HUES64 (cell line): Measurements from ENCODE around the gene PAPSS1.
A peak's percentile ranks its signal among the peaks of the same experiment; 100 is the strongest.
"Not testable (repeated sequence)": the region's sequence is repeated elsewhere in the genome, so short reads cannot be mapped to it uniquely, and the experiment has no call there.

Experiments used
- H3K27ac ChIP-seq: 2 replicates; pipeline ENCODE4 v1.7.0; 2013; ENCODE audit warnings: low read depth, low read length, inconsistent platforms
- H3K27me3 ChIP-seq: 2 replicates; pipeline ENCODE4 v1.6.1; 2013; ENCODE audit warnings: mild to moderate bottlenecking, low read length; ENCODE audit not compliant: insufficient read depth
- H3K36me3 ChIP-seq: 2 replicates; pipeline ENCODE4 v1.6.1; 2013; ENCODE audit warnings: mild to moderate bottlenecking, low read length; ENCODE audit not compliant: insufficient read depth
- H3K4me1 ChIP-seq: 2 replicates; pipeline ENCODE4 v1.6.1; 2013; ENCODE audit warnings: mild to moderate bottlenecking, low read length, moderate library complexity; ENCODE audit not compliant: insufficient read depth
- H3K4me3 ChIP-seq: 2 replicates; pipeline ENCODE4 v1.5.1; 2013; ENCODE audit warnings: mild to moderate bottlenecking, low read length, moderate library complexity
- H3K9ac ChIP-seq: 2 replicates; pipeline ENCODE4 v1.6.1; 2013; ENCODE audit warnings: mild to moderate bottlenecking, low read depth, low read length
- H3K9me3 ChIP-seq: 2 replicates; pipeline ENCODE4 v1.6.1; 2013; ENCODE audit warnings: low read depth, low read length; ENCODE audit not compliant: insufficient read depth
- WGBS: fragments of 150-250, 120-280 bp; methylation state at CpG from one replicate; pipeline ENCODE4 v1.1.7; 2013; ENCODE audit warnings: missing lambda C conversion rate; 5-methylcytosine and 5-hydroxymethylcytosine counted together

Gene PAPSS1

DNA sequence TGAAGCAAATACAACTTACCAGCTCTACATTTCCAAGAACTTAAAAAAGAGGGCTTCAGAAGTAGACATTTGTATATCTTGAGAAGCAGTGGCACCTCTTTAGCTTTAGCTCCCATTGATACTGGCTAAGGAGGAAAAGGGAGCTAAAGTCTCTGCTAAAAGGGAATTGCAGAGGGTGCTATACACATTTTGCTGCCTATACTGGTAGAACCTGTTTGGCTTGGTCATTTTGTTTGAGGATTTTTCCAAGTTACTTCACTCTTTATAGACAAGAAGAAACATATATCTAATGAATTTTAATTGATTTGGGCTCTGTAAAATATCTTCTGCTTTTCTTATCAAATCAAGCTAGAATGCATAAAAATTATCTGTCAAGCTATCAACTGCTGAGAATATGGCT lies 11.8 kb downstream of the PAPSS1 start:
- no peak overlapping the region for H3K4me3 ChIP-seq
- H3K9ac ChIP-seq, result no peak overlapping the region
- H3K36me3 ChIP-seq, result peaks cover 5% of the 10 kb centered on the region; the same call in 1 of the 2 replicates
- H3K27me3 ChIP-seq, result no peaks in the 10 kb centered on the region
- peaks cover 25% of the 10 kb centered on the region for H3K9me3 ChIP-seq
- peaks cover 12% of the 10 kb centered on the region for H3K4me1 ChIP-seq
- no peak overlapping the region for H3K27ac ChIP-seq

DNA sequence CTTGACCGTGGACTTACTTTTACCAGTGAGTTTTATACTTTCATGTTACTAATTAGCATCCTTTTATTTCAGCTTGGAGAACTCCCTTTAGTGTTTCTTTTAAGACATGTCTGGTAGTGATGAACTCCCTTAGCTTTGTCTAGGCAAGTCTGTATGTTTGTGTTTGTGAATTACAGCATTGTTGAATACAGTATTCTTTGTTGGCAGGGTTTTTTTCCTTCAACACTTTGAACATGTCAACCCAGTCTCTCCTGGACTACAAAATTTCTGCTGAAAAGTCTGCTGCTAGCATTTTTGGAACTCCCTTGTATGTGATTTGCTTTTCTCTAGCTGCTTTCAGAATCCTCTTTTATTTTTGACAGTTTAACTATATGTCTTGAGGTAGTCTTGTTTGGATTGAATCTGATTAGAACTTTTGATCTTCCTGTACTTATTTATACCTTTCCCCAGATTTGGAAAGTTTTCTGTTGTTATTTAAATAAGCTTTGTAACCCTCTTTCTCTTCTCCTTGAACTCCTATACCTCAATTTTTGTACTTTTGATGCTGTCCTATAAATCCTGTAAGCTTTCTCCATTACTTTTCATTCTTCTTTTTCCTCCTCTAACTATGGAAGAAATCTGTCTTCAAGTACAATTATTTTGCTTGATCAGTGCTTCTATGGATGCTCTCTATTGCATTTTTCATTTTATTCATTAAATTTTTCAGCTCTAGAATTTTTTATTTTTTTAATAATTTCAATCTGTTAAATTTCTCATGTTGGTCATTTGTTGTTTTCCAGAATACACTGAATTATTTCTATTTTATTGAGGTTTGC lies 14.1 kb downstream of the PAPSS1 start:
- H3K4me3 ChIP-seq, result no peak overlapping the region
- H3K27ac ChIP-seq, result no peak overlapping the region
- peaks cover 8% of the 10 kb centered on the region for H3K36me3 ChIP-seq
- WGBS, result no CpG with 5 or more reads among the region's 1 CpG
- H3K9me3 ChIP-seq, result peaks cover 25% of the 10 kb centered on the region
- H3K9ac ChIP-seq, result no peak overlapping the region
- peaks cover 12% of the 10 kb centered on the region for H3K4me1 ChIP-seq
- no peaks in the 10 kb centered on the region for H3K27me3 ChIP-seq

GRCh38 chr4:107701565-107701964 lies 18.5 kb downstream of the PAPSS1 start:
- WGBS, result 90% methylated on average over 1 of the region's 1 CpG

GRCh38 chr4:107699466-107700206 lies 20.4 kb downstream of the PAPSS1 start:
- H3K36me3 ChIP-seq, result peaks cover 31% of the 10 kb centered on the region

More at GRCh38 chr4:107701565-107701964, 18.5 kb downstream of the PAPSS1 start:
- H3K9me3 ChIP-seq, result peaks cover 16% of the 10 kb centered on the region
- H3K36me3 ChIP-seq, result peaks cover 30% of the 10 kb centered on the region
- H3K4me3 ChIP-seq, result no peak overlapping the region
- H3K27ac ChIP-seq, result no peak overlapping the region
- H3K27me3 ChIP-seq, result no peaks in the 10 kb centered on the region
- no peak overlapping the region for H3K9ac ChIP-seq
- no peaks in the 10 kb centered on the region; the same call in 1 of the 2 replicates for H3K4me1 ChIP-seq

DNA sequence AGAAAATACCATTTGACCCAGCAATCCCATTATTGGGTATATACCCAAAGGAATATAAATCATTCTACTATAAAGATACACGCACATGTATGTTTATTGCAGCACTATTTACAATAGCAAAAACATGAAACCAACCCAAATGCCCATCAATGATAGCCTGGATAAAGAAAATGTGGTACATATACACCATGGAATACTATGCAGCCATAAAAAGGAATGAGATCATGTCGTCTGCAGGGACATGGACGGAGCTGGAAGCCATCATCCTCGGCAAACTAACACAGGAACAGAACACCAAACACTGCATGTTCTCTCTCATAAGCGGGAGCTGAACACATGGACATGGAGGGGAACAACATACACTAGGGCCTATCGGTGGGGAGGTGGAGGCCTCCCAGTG lies 23.8 kb downstream of the PAPSS1 start:
- not testable (repeated sequence) for H3K4me3 ChIP-seq, H3K9me3 ChIP-seq, H3K27ac ChIP-seq, H3K27me3 ChIP-seq, H3K9ac ChIP-seq, H3K4me1 ChIP-seq
- H3K36me3 ChIP-seq, result peaks cover 55% of the 10 kb centered on the region
- whole genome bisulfite sequencing, result 98% methylated on average over 6 of the region's 6 CpGs

More at GRCh38 chr4:107699466-107700206, 20.4 kb downstream of the PAPSS1 start:
- H3K9ac ChIP-seq, result no peak overlapping the region
- WGBS, result 70% methylated on average over 1 of the region's 2 CpGs
- no peak overlapping the region for H3K27ac ChIP-seq
- no peaks in the 10 kb centered on the region for H3K27me3 ChIP-seq
- H3K4me1 ChIP-seq, result no peaks in the 10 kb centered on the region; the same call in 1 of the 2 replicates
- H3K9me3 ChIP-seq, result no peaks in the 10 kb centered on the region
- no peak overlapping the region for H3K4me3 ChIP-seq

DNA sequence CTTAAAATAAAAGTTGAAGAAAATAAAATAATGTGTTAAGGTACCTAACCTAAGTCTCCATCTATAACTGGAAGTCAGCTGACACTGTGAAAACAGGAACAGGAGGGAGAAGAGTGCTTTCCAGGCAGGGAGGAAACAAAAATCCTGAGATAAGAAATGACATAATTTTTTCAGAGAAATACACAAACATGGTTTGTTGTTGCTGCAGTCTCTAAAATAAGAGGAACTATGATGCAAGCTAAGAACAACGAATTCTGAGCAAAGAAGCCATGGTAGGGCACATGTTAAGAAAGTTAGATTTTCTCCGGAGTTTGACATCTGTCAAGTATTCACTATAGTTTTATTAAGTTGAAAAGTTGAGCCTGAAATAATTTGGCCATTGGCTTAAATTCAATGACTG lies 26.9 kb downstream of the PAPSS1 start:
- Histone ChIP-seq H3K27me3 (no peaks in the 10 kb centered on the region), H3K9ac (no peak overlapping the region), H3K27ac (no peak overlapping the region), H3K4me1 (peaks cover 2% of the 10 kb centered on the region; the same call in 1 of the 2 replicates), H3K9me3 (no peaks in the 10 kb centered on the region), H3K36me3 (peaks cover 46% of the 10 kb centered on the region), H3K4me3 (no peak overlapping the region)
- WGBS, result 93% methylated on average over 2 of the region's 2 CpGs

DNA sequence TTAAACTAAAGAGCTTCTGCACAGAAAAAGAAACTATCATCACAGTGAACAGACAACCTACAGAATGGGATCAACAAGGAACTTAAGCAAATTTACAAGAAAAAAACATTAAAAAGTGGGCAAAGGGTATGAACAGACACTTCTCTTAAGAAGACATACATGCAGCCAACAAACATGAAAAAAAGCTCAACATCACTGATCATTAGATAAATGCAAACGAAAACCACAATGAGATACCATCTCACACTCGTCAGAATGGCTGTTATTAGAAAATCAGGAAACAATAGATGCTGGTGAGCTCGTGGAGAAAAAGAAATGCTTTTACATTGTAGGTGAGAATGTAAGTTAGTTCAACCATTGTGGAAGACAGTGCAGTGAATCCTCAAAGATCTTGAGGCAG lies 27.8 kb downstream of the PAPSS1 start:
- Histone ChIP-seq H3K27ac (no peak overlapping the region), H3K9ac (no peak overlapping the region), H3K36me3 (peaks cover 42% of the 10 kb centered on the region), H3K9me3 (no peaks in the 10 kb centered on the region), H3K4me1 (peaks cover 8% of the 10 kb centered on the region; the same call in 1 of the 2 replicates), H3K27me3 (no peaks in the 10 kb centered on the region), H3K4me3 (no peak overlapping the region)
- WGBS, result 87% methylated on average over 3 of the region's 3 CpGs

- WGBS, result 86% methylated on average over 4 of the region's 4 CpGs
- no peak overlapping the region for H3K4me3 ChIP-seq
- peaks cover 8% of the 10 kb centered on the region; the same call in 1 of the 2 replicates for H3K4me1 ChIP-seq
- no peak overlapping the region for H3K27ac ChIP-seq
- H3K9ac ChIP-seq, result no peak overlapping the region
- no peaks in the 10 kb centered on the region for H3K27me3 ChIP-seq
- H3K36me3 ChIP-seq, result peaks cover 38% of the 10 kb centered on the region
- no peaks in the 10 kb centered on the region for H3K9me3 ChIP-seq
Measured at GRCh38 chr4:107691378-107691777, 28.7 kb downstream of the PAPSS1 start.

GRCh38 chr4:107689912-107690587 lies 30.0 kb downstream of the PAPSS1 start:
- 89% methylated on average over 2 of the region's 2 CpGs for WGBS
- no peaks in the 10 kb centered on the region for H3K9me3 ChIP-seq
- H3K4me3 ChIP-seq, result no peak overlapping the region
- H3K27me3 ChIP-seq, result no peaks in the 10 kb centered on the region
- H3K27ac ChIP-seq, result no peak overlapping the region
- peaks cover 47% of the 10 kb centered on the region for H3K36me3 ChIP-seq
- H3K4me1 ChIP-seq, result peaks cover 13% of the 10 kb centered on the region
- H3K9ac ChIP-seq, result no peak overlapping the region

DNA sequence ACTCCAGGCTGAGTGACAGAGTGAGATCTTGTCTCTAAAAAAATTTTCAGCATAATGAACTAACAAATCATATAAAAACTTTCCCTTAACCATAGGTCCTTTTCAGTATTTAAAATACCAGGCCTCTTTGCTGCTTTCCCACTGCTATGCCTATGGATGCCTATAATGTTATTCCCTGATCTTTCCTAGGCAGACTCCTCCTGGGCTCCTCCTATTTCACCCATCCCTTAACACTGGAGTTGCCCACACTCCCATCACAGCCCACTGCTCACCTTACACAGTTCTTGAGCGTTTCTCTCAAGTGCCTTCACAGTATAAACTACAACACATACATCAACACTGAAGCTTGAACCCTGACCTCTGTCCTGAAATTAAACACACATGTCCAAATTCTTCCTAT lies 31.6 kb downstream of the PAPSS1 start:
- H3K27me3 ChIP-seq, result no peaks in the 10 kb centered on the region
- H3K4me1 ChIP-seq, result peaks cover 13% of the 10 kb centered on the region
- H3K9ac ChIP-seq, result no peak overlapping the region
- 94% methylated on average over 1 of the region's 1 CpG for WGBS
- H3K9me3 ChIP-seq, result no peaks in the 10 kb centered on the region
- no peak overlapping the region for H3K4me3 ChIP-seq
- peaks cover 39% of the 10 kb centered on the region for H3K36me3 ChIP-seq
- H3K27ac ChIP-seq, result no peak overlapping the region

DNA sequence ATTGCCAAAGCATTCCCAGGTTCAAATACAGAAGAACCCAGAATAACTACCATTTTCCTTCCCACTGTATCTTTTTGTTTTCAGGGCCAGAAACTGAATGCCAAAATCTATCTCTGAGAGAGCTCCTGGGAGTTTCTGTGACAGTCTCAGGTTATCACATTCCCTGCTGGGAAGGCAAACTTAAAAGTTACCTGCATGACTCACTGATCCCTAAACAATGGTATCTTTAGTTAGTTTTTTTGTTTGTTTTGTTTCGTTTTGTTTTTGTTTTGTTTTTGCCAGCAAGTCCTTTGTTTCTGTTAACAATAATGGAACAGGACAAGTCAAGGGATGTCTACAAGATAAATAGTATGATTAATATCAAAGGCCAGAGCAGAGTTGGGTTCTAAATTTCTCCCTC lies 34.3 kb downstream of the PAPSS1 start:
- H3K27me3 ChIP-seq, result no peaks in the 10 kb centered on the region
- WGBS, result 54% methylated on average over 1 of the region's 1 CpG

More for the DNA sequence above, 34.3 kb downstream of the PAPSS1 start:
- Histone ChIP-seq H3K9ac (no peak overlapping the region), H3K4me3 (no peak overlapping the region), H3K27ac (peak overlapping the region; percentile 72; the same call in 1 of the 2 replicates), H3K36me3 (peaks cover 35% of the 10 kb centered on the region), H3K4me1 (peaks cover 13% of the 10 kb centered on the region), H3K9me3 (no peaks in the 10 kb centered on the region)
